Central memory CD4-positive, alpha-beta T cell (primary cell): ENCODE measurements around the gene WFDC2.

Experiments used
- DNase-seq: peaks from one replicate; pipeline ENCODE4 v3.0.0; 2022
- total RNA-seq, 3 experiments: gene quantifications; one replicate each; lab custom pipeline; 2026; lab: John Stamatoyannopoulos, UW

Gene WFDC2, protein sequence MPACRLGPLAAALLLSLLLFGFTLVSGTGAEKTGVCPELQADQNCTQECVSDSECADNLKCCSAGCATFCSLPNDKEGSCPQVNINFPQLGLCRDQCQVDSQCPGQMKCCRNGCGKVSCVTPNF
- 0.04 to 0.19 (median 0.11) reads per million in 3 experiments for total RNA-seq

DNA sequence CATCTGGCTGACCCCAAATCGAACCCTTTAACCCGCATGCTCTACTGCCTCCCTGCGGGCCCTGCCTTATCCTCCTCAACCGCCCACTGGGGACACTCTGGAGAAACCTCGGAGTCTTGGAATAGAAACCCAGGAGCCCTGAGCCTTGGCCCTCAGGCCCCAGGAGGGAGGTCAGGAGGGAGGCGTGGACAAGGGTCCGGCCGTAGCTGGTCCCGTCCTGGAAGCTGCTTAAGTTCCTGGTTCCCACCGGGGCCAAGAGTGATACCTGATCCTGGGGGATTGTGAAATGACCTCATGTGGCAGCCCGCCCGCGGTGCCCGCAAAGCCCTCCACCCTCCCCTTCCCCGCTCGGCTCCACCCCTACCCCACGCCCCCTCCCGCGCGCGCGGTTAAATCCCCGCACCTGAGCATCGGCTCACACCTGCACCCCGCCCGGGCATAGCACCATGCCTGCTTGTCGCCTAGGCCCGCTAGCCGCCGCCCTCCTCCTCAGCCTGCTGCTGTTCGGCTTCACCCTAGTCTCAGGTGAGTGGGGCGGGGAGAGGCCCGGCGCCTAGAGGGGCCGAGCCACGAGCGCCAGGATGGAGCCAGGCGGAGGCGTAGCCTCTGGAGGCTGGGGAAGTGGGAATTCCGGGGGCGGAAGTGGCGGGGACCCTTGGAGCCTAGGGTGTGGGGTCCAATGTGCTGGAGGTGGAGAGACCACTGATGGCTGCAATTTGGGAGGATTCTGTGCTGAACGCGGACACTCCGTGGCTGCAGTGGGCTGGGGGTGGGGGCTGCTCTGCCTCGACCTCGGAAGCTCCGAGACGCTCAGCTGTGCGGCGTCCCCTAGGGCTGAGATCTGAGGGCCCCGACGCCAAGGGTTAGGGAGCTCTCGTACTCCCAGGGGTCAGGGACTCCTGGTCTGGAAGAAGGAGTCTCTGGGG lies at the start of gene WFDC2:
WFDC2 (plus strand) TSS at position 418 of the 926 bp plus-strand sequence; CDS start at position 447, 29 bp downstream.
- no peak for DNase-seq

DNA sequence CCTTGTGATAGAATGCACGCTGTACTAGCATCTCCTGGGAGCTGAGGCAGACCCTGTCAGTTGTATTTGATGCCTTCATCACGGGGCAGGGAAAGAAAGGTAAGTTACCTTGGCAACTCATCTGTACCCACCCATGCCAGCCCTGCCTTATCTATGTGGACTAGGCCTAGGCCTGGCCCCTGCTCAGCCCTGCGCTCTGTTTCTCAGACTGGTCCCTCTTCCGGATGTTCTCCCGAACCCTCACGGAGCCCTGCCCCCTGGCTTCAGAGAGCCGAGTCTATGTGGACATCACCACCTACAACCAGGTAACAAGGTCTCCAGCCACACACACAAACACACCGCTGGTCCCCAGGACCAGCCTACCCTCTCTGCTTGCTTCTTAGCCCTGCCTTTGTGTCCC lies 49.4 kb upstream of the WFDC2 start:
- no peak for DNase-seq

DNA sequence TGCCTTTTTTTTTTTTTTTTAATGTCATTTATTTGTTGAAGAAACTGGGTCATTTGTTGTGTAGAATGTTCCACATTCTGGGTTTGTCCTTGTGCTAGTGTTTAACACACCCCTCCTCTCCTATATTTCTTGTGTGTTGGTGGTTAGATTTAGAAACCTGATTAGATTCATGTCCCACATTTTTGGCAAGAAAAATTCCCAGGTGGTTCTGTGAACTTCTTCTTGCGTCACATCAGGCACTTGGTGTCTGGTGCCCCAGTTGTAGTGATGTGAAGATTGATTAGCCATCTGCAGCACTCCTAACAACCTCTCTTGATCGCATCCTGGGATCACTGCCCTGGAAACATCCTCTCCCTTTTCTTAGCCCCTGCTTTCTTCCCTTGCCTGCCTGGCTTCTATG lies 45.9 kb upstream of the WFDC2 start:
- no peak for DNase-seq

DNA sequence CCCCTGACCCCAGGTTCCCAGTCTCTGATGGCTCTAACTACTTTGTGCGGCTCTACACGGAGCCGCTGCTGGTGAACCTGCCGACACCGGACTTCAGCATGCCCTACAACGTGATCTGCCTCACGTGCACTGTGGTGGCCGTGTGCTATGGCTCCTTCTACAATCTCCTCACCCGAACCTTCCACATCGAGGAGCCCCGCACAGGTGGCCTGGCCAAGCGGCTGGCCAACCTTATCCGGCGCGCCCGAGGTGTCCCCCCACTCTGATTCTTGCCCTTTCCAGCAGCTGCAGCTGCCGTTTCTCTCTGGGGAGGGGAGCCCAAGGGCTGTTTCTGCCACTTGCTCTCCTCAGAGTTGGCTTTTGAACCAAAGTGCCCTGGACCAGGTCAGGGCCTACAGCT lies 44.0 kb upstream of the WFDC2 start:
- DNase-seq = no peak

DNA sequence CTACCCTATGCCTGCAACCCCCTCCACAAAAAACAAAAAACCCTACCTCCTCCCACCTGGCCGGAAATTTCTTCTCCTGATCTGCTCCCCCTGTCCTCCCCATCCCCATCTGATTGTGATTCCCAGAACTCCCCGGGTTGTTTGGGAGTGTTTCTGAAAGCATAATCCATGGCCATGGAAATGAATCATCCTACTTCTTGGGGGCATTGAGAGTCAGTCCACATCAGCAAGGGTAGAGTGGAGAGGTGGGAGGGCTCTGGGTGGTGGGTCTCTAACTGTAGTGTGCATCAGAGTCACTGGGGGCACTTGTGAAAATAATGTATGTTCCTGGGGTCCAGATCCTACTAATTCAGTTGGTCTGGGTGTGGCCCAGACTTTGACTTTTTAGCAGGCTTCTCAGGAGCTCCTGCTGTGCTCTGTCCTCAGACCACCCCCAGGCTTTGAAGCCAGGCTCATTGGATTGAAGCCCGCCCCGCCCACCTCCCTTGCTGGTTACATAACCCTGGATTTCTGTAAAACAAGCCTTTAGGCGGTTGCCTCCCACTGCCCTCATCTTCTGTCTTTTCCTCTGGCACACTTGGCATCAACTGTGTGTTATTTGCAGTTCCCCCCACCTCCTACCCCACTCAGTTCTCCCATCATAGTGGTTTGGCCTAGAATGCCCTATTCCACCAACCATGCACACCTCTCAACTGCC lies 43.1 kb upstream of the WFDC2 start:
- no peak for DNase-seq

DNA sequence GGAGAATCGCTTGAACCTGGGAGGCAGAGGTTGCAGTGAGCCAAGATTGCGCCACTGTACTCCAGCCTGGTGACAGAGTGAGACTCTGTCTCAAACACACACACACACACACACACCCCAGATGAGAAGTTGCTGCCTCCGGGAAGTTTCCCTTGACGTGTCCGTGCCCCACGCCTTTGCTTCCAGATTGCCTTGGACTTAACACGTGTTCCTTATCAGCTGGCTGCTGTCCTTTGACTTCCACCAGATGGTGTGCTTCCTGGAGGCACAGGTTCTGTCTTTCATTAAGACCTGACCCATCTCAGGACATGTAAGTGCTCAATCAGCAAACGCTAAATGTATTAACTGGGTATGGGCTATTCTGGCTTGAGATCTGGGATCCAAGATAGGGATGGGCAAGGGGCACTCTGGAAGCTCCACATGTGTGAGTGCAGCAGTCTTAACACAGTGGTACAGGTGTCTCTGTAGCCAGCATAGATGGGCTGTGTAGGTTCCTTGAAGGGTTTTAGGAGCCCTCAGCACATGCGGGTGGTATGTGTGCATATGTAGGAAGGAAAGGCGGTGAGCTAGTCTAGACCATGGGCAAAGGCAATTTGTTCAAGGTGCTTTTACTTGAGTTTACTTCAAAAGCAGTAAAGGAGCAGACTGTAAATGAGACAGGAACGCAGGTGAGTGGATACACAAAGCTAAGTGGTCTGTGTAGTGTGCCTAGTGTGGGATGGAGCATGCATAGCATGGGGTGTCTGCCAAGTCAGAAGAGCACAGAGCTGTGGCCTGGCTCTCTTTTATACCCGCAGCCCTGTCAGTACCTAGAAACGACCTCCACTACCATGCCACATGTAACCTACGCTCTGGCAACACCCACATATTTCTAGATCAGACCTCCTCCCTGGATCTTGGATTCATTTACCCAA lies 42.1 kb upstream of the WFDC2 start:
- no peak for DNase-seq

DNA sequence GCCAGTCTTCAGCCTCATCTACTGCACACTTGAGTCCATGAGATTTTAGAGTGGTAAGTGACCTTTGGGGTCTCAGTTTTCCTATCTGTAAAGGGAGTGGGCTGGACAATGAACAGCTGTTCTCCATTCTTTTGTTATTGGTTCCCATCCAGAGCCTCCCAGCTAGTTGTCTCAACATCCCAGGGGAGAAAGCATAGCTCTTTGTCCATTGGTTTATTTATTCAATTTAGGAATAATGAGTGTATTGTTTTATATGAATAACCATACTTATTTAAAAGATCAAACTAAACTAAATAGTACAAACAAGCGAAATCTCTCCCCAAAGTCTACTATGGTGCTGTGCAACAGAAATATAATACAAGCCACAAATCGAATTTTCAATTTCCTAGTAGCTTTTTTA lies 39.9 kb upstream of the WFDC2 start:
- no peak for DNase-seq

DNA sequence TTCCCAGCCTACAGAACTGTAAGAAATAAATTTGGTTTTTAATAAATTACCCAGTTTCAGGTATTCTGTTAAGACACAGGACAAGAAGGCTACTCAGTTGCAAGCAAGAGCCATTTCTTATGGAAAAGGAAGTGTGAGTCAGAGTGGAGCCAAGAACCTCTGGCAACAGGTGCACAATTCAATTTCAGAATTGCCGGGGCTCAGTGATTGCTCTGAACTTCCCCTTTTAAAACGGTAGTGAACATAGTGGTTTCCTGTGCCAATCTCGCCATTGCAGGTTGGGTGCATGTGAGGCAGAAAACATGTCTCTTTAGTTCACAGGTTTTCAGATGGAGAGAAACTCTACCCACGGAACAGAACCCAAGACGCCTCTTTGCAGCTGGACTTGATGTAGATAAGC lies 37.3 kb upstream of the WFDC2 start:
- DNase-seq = no peak

DNA sequence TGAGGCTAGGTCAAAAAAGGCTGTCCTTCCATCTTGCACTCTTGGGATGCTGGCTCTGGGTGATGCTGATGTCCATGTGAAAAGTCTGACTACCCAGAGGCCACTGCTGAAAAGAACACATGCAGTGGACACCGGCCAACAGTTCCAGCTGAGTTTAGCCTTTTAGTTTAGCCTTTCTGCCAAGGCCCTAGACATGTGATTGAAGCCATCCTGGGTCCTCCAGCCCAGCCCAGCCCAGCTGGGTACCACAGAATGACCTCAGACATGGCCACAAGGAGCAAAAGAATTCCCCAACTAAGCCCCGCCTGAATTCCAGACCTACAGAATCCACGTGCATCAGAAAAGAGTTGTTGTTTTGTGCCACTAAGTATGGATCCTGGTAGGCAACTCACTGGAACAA lies 36.2 kb upstream of the WFDC2 start:
- DNase-seq = no peak

DNA sequence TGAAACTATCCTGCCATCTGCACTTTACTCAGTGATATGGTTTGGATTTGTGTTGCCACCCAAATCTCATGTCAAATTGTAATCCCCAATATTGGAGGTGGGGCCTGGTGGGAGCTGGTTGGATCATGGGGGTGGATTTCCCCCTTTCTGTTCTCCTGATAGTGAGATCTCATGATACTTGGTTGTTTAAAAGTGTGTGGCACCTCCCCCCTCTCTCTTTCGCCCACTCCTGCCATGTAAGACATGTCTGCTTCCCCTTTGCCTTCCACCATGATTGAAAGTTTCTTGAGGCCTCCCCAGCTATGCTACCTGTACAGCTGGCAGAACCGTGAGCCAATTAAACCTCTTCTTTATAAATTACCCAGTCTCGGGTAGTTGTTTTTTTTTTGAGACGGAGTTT lies 35.6 kb upstream of the WFDC2 start:
- DNase-seq = no peak

DNA sequence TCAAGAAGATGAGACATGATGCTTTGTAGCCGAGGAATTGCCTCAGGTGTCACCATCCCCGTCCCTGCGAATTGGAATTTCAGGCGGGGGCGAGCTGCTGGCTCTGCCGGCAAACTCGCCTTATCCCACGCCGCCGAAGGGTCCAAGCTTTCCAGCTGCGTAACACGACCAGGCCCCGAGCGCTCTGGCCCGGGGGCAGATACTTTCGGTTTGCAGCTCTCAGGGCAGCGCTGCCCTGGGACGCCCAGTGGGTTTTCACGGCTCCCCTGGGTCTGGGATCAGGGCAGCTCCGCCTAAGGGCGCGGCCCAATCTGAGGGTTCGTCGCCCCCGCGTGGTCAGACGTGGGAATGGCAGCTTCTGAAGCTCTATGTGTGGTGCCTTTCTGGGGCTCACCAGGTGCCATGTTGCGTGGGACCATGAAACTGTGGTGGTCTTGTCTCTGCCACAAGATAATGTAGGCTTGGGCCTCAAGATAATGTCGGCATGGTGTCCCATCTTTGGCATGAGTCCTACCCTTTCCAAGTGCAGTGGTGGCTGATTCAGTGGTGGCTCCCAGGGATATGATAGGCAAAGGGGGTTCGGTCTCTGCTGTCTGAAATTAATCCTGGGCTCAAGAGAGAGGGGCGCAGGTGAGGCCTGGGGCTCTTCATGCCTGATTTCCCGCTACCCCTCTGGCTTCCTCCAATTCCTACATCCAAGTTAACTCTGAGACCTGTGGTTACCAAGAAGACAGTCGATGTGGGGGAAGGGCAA lies 32.6 kb upstream of the WFDC2 start:
- peak; percentile 79 for DNase-seq

DNA sequence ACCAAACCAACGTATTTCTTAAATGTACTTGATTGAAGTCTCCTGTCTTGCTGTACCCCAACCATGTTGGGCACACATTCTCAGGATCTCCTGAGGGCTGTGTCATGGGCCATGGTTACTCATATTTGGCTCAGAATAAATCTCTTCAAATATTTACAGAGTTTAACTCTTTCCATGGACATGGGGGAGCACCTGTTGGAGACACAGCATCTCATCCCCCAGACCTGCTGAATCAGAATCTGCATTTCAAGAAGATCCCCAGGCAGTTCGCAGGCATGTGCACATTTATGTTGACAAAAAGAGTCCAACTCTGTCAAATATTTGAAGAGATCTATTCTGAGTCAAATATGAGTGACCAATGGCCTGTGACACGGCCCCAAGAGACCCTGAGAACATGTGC lies 29.1 kb upstream of the WFDC2 start:
- DNase-seq = no peak

DNA sequence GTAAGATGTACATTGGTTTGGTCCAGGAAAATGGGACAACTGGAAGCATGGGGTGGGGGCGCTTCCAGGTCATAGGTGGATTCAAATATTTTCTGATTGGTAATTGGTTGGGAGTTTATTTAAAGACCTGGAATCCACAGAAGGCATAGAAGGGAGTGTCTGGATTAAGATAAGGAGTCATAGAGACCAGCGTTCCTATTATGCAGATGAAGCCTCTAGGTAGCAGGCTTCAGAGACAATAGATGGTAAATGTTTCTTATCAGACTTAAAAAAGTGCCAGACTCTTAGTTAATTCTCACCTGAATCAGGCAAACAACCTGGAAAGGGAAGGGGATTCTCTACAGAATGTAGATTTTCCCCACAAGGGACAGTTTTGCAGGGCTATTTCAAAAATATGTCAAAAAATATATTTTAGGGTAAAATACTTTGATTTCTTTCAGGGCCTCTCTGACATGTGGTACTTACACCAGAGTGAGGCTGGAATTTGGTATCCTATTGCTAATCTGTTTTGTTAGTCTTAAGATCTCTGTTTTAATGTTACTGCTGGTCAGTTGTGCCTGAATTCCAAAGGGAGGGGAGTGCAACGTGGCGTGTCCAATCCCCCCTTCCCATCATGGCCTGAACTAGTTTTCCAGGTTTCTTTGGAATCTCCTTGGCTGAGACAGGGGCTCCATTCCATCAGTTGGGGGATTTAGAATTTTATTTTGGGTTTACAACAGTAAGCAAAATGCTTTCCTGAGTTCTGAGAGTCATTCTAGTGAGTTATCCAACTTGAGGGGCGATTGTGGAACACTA lies 28.5 kb upstream of the WFDC2 start:
- no peak for DNase-seq

DNA sequence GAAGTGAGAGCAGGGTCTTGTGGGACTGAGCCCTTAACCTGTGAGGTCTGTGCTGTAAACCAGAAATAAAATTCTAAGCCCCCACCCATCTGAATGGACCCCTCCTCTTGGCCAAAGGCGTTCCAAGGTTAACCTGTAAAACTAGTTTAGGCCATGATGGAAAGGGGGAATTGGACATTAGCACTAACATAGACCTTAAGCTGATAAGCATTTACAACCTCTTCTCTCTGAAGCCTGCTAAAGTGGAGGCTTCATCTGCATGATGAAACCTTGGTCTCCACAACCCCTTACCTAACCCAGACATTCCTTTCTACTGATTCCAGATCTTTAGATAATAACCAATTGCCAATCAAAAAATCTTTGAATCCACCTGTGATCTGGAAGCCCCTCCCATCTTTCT lies 27.8 kb upstream of the WFDC2 start:
- no peak for DNase-seq

DNA sequence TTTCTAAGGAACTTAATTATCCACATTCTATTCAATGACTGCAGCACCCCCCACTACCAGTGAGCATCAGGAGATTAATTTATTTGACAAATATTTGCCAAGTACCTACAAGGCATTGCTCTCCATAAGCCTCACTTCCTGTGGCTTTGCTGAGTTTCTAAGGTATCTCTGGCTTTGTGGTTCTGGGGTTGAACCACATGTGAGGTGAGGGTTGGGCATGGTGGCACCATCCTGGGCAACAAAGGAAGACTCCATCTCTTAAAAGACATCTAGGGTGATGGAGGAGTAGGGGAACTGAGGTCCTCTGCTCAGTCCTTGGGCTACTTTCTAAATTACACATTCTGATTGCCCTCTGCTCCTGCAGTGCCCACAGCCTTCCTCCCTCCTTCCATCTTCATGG lies 25.5 kb upstream of the WFDC2 start:
- peak; percentile 71 for DNase-seq

DNA sequence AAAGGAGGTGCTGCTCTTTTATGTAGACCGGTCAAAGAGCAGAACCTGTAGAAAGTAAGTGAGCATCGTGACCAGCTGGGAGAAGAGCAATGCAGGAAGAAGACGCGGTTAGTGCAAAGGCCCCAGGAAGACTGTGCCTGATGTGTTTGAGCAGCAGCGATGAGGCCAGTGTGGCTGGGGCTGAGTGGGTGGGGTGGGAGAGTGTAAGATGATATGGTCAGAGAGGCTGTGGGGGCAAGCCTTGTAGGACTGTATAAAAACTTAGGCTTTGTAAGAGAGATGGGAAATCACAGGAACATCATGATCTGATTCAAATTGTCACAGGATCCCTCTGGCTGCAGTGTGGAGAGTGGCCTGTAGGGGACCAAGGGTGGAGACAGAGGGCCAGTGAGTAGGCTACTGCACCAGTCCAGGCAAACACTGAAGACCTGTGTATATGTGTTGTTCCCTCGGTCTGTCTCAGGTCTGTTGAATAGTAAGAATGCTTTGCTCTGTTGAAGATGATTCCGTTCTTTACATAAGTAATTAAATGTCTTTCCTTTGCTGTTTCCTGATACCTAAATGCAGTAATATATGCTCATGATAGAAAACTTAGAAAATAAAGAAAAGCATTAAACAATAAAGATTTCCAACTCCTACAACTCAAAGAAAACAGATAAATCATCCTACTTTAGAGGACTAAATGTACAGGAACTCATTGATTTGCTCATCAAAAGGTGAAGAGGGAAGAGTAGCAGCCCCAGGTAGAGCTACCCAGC lies 23.6 kb upstream of the WFDC2 start:
- DNase-seq = no peak

DNA sequence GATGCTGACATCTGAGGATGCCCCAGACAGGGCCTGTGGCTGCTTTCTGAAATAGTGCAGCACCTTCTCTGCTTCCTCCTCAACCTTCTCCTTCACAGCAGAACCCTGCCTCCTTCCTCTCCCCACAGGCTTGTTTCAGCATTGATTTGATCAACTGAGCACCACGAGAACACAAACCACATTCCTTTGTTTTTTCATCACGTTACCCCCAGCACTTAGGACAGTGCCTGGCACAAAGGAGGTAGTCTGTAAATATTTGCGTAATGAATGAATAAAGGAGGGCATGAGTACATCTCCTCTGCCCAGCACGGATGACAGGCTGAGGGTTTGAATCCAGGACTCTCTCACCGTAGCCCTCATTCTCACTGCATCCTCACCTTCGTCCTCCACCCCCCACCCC lies 21.3 kb upstream of the WFDC2 start:
- no peak for DNase-seq

DNA sequence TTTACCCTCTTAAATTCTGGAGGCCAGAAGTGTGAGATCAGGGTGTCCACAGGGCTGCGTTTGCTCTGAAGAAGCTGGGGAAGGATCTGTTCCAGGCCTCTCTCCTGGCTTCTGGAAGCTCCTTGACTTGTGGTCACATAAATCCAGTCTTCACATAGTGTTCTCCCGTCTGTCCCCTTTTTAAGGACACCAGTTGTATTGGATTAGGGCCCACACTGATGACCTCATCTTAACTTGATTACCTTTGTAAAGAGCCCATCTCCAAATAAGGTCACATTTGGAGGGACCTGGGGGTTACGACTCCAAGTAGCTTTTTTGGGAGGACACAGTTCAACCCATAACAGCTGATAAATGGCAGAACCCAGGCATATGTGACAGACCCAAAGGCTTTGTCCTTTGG lies 20.0 kb upstream of the WFDC2 start:
- DNase-seq = no peak

DNA sequence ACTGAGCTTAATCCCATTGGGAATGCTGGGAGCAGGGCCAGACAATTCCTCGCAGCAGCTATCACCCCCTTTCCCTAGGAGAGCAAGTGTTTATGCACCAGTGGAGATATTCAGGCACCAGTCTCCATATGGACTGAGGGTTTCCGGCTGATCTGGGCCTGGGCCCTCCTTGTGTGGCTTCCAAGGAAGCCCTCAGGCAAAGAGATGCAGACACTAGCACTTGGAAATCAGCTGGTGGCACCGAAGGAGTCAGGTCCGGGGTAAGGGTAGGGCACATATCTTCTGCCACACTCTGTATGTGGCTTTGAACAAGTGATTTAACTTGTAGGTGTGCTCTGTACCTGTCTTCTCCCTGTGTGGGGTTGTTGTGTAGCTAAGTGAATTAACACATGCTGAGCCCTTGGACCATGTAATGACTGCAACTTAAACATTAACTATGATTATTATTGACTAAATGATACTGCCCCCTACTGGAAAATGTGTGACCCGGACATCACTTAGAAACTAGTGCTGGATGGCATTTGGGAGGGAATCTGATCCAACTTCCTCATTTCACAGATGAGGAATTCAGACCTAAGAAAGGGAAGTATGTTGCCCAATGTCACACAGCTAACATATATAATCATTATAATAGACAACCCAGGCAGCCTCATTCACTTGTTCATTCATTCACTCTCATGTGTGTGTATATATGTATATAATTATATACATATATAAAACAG lies 19.3 kb upstream of the WFDC2 start:
- peak; percentile 36 for DNase-seq

DNA sequence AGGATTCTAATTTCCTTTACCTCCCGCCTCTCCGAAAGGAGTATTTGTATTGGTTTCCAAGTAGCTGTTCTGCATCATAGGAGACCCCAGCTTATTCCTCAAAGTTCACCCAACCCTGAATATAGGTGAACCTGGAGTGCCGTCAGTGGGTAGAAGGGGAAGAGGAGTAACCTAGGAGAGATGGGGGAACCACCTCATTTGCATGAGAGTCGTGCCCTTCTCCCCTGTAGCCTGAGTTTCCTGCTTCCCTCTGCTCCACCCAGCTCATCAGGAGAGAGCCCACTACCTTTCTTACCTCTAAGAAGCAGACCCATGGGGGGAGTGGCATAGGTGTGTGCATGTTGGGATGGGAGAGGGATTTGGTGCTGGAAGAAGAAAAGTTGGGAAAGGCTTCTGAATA lies 17.3 kb upstream of the WFDC2 start:
- no peak for DNase-seq
